MG63 (cell line): ENCODE data around the gene MTA1. TPM values are rescaled to one million over a fixed set of nuclear protein-coding genes. Genes with fewer than 3 reads are reported as not detected.

ENCODE experiments used
- total RNA-seq: library from RNA; depleted of rRNA; stranded (reverse); fragments of >200 nt; shearing (Covaris generic); gene quantifications from 2 replicates; pipeline ENCODE4 v1.2.3, GENCODE V29; 2014; ENCODE audit warnings: low replicate concordance; rRNA removed

The MTA1 gene
- total RNA-seq, 1 experiment from 2014 or later = 46.5 TPM

Other genes starting within 250 kb of the MTA1 start
- gene NUDT14, start 238.5 kb upstream of the MTA1 start, total RNA-seq = 10.0 and 18.7 TPM in 2 replicates
- gene BTBD6, start 171.3 kb upstream of the MTA1 start, total RNA-seq = 21.3 and 25.1 TPM in 2 replicates
- gene BRF1, start 118.8 kb upstream of the MTA1 start, total RNA-seq = 21.0 and 25.0 TPM in 2 replicates
- 18.6 and 23.1 TPM in 2 replicates for gene PACS2, start 105.1 kb upstream of the MTA1 start, total RNA-seq
- 0.22 and 0.63 TPM in 2 replicates for gene TEX22, start 21.3 kb upstream of the MTA1 start, total RNA-seq
- 129 and 270 TPM in 2 replicates for gene CRIP2, start 55.0 kb downstream of the MTA1 start, total RNA-seq
- 17.3 TPM in 1 of 2 replicates, not detected in the other for gene CRIP1, start 67.1 kb downstream of the MTA1 start, total RNA-seq
- gene TEDC1, start 71.4 kb downstream of the MTA1 start, total RNA-seq = 29.3 and 58.1 TPM in 2 replicates
- 7.1 and 17.0 TPM in 2 replicates for gene TMEM121, start 106.8 kb downstream of the MTA1 start, total RNA-seq